GM12878 (cell line): ENCODE measurements around the gene HOTAIR. TPM values are rescaled to one million over a fixed set of nuclear protein-coding genes. Genes with fewer than 3 reads are reported as not detected.

Experiments
- ATAC-seq: fragments of 200-7000 bp; cut with Tn5 transposase; 3 replicates; pipeline ENCODE4 v1.9.1; 2020; ENCODE audit warnings: mild to moderate bottlenecking, moderate library complexity
- BruUV-seq: library from RNA; stranded (reverse); fragments of 400-500 nt; replicated peaks from 2 replicates; lab custom pipeline; 2021; lab: Mats Ljungman, UMichigan
- CTCF ChIA-PET: fragments of 300-600 bp; sonication (Branson Sonifier 250); formaldehyde crosslinking; extraction: SDS; loops from one replicate; lab custom pipeline; 2021; ENCODE audit warnings: inconsistent platforms; lab: Yijun Ruan, JAX
- POLR2A ChIA-PET: fragments of 350-600 bp; formaldehyde crosslinking; extraction: SDS; loops from one replicate; lab custom pipeline; 2021; ENCODE audit warnings: inconsistent platforms; lab: Charles Lee
- RAD21 ChIA-PET: fragments of 300-600 bp; sonication (Branson Sonifier 250); formaldehyde crosslinking; loops from one replicate; lab custom pipeline; 2023; ENCODE audit warnings: antibody characterized with exemption; ENCODE audit not compliant: unreplicated experiment; lab: Charles Lee
- SMC1A ChIA-PET: fragments of 300-600 bp; sonication (Branson Sonifier 250); formaldehyde crosslinking; loops from one replicate; lab custom pipeline; 2023; ENCODE audit not compliant: unreplicated experiment, uncharacterized antibody; lab: Charles Lee
- DNase-seq: peaks from one replicate; pipeline ENCODE4 v3.0.0-alpha.2; 2011; ENCODE audit warnings: low read depth, low spot score
- FAIRE-seq: peaks from 3 replicates; lab custom pipeline; 2011; peaks lifted over from hg19 to GRCh38; lab: Jason Lieb, UNC
- H2AFZ ChIP-seq: 2 replicates; pipeline ENCODE4 v1.6.0; 2011; ENCODE audit warnings: low read depth, low read length, control low read depth; ENCODE audit not compliant: control insufficient read depth
- H3K27ac ChIP-seq: 2 replicates; pipeline ENCODE4 v1.5.1; 2011; ENCODE audit warnings: control low read depth; ENCODE audit not compliant: control insufficient read depth, insufficient read depth
- H3K27me3 ChIP-seq, 2 experiments: replicated peaks in 1 of 2; 2 replicates each; pipeline versions ENCODE4 v1.6.0 to v1.6.1; 2011; ENCODE audit warnings: low read length in 1 of 2; ENCODE audit not compliant: control insufficient read depth in 2 of 2, insufficient read depth in 2 of 2
- H3K36me3 ChIP-seq, 2 experiments: 2 replicates each; pipeline ENCODE4 v1.5.1; 2011; ENCODE audit warnings: low read length in 1 of 2; ENCODE audit not compliant: control insufficient read depth in 2 of 2, insufficient read depth in 2 of 2
- H3K4me1 ChIP-seq: 2 replicates; pipeline ENCODE4 v1.6.1; 2011; ENCODE audit warnings: mild to moderate bottlenecking, low read length, moderate library complexity, mixed read lengths; ENCODE audit not compliant: control insufficient read depth, insufficient read depth
- H3K4me2 ChIP-seq: 2 replicates; pipeline ENCODE4 v1.6.0; 2011; ENCODE audit warnings: control low read depth; ENCODE audit not compliant: control insufficient read depth, insufficient read depth
- H3K4me3 ChIP-seq: fragments of 200-600 bp; sonication (generic); 2 replicates; pipeline ENCODE4 v1.5.1; 2016
- H3K79me2 ChIP-seq: 2 replicates; pipeline ENCODE4 v1.6.0; 2011; ENCODE audit warnings: low read length; ENCODE audit not compliant: control insufficient read depth, insufficient read depth
- H3K9ac ChIP-seq: 2 replicates; pipeline ENCODE4 v1.8.0; 2011; ENCODE audit warnings: low read length, control low read depth, mixed read lengths; ENCODE audit not compliant: control insufficient read depth, insufficient read depth
- H3K9me3 ChIP-seq: replicated peaks from 3 replicates; pipeline ENCODE4 v1.5.1; 2011; ENCODE audit warnings: mild to moderate bottlenecking, low read length; ENCODE audit not compliant: control insufficient read depth, insufficient read depth
- H4K20me1 ChIP-seq: 2 replicates; pipeline ENCODE4 v1.6.0; 2011; ENCODE audit not compliant: control insufficient read depth, insufficient read depth
- IRF4 ChIP-seq: IDR thresholded peaks from 2 replicates; pipeline ENCODE4 v1.6.1; 2011; ENCODE audit warnings: low read depth, low read length
- RAD21 ChIP-seq: IDR thresholded peaks from 2 replicates; pipeline ENCODE4 v1.6.1; 2011; ENCODE audit warnings: mild to moderate bottlenecking, low read depth, low read length, moderate library complexity; ENCODE audit not compliant: insufficient read depth
- SMC3 ChIP-seq: IDR thresholded peaks from 2 replicates; pipeline ENCODE4 v1.6.1; 2011; ENCODE audit warnings: low read length, improper control_type of control experiment, borderline replicate concordance
- SREBF2 ChIP-seq: IDR thresholded peaks from 2 replicates; pipeline ENCODE4 v1.6.1; 2012; ENCODE audit warnings: mild to moderate bottlenecking, low read length
- ZBED1 ChIP-seq: IDR thresholded peaks from 2 replicates; pipeline ENCODE4 v1.6.1; 2016; ENCODE audit warnings: borderline replicate concordance
- ZSCAN29 ChIP-seq: fragments of 450-650 bp; IDR thresholded peaks from 2 replicates; pipeline ENCODE4 v1.6.1; 2017; ENCODE audit warnings: mild to moderate bottlenecking, moderate library complexity
- WGBS: methylation state at CpG from one replicate; pipeline ENCODE4 v1.1.6; 2016; ENCODE audit warnings: low lambda C conversion rate; ENCODE audit not compliant: insufficient replicate concordance, insufficient coverage; ENCODE audit errors: missing lambda C conversion rate; 5-methylcytosine and 5-hydroxymethylcytosine counted together
- in situ Hi-C: fragments of 300-500 bp; cut with MboI; formaldehyde crosslinking; loops from 9 replicates; pipeline ENCODE4 v1.14.3; 2018; ENCODE audit warnings: mixed read lengths
- intact Hi-C: fragments of 100-400 bp; cut with micrococcal nuclease; formaldehyde crosslinking; loops from one replicate; pipeline ENCODE4 v1.14.2; 2022; ENCODE audit not compliant: unreplicated experiment
- polyA plus RNA-seq, 11 experiments: library from polyadenylated mRNA; depleted of rRNA in 4 of 11; unstranded in 6 of 11; stranded (reverse) in 5 of 11; fragments of >200 nt; fragmentation: Nextera tagmentation in 4 of 11; fragmentation: Illumina TruSeq in 1 of 11; extraction: Ambion mirVana in 4 of 11; extraction: Trizol in 1 of 11; gene quantifications; 1 replicate in 1 of 11; 2 replicates in 10 of 11; pipeline versions ENCODE4 v1.2.1 to v1.2.3, GENCODE V29; 2011 to 2016; ENCODE audit warnings: inconsistent platforms in 2 of 11, missing spikeins in 2 of 11, low read depth in 1 of 11
- total RNA-seq, 4 experiments: library from RNA; depleted of rRNA in 3 of 4; stranded (reverse); fragments of >200 nt in 3 of 4; fragmentation: Illumina TruSeq in 1 of 4; extraction: Trizol in 1 of 4; gene quantifications; 2 replicates each; pipeline versions ENCODE4 v1.2.1 to v1.2.3, GENCODE V29; 2013 to 2021
- TF ChIP-seq, protein P1 (sequence below), 3 experiments: IDR thresholded peaks in 2 of 3; conservative IDR thresholded peaks in 1 of 3; 2 replicates each; pipeline ENCODE4 v1.5.1; 2011; ENCODE audit warnings: low read depth in 3 of 3, low read length in 3 of 3, mild to moderate bottlenecking in 3 of 3, control low read depth in 2 of 3, moderate library complexity in 2 of 3, inconsistent platforms in 1 of 3, mixed read lengths in 1 of 3; ENCODE audit not compliant: control insufficient read depth in 2 of 3, insufficient read depth in 1 of 3; ENCODE audit errors: extremely low read depth in 1 of 3

The HOTAIR gene
- total and polyA plus RNA-seq, 10 of the 15 experiments (the other 5 are each of a cell fraction or from before 2014, with no cell fraction given): not detected

DNA sequence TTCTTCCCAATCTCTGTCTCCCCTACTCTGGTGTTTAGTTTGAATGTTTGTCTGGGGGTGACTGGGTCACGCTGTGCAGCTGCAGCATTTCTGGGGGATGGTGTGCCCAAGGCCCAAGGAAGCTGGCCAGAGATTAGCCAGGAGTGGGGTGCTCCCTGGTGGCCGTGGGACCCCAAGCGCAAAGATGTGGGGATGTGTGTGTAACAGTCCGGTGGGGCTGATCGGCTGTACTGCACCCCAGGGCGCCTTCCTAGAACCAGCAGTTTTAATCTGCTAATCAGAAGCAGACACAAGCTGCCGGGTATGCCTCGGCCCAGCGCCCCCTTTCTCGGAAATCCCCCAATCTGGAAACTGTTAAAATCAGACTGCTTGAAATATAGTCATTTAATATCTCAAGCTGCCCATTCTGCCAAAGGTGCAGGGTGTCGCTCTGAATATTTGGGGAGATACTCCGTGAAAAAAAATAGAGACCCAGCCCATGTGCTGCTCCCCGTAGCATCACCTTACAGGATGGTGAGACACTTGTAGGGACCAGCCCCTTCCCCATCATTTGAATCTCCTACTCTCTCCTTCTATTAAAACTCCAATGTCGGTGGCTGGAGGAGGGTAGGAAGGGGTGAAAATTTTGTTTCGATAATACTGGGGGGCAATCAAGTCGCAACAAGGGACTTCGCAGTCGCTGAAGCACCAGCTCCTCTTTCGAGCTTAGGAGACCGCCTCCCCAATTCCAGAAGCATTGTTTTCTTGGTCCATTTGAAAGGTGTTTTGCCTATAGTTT lies 29.5 kb upstream of the HOTAIR start:
- CTCF ChIA-PET: interaction anchor here (1.0 to 6.1 kb wide), 11 partner anchors 13 to 375 kb away, joined by 3 to 105 read pairs (median 6); partner anchors contain the start of genes HOXC10, HOXC5 and SMUG1
- no peak overlapping the region for H3K27ac ChIP-seq
- RAD21 ChIA-PET: interaction anchor here (0.5 to 4.5 kb wide), 6 partner anchors 14 to 210 kb away, joined by 3 to 36 read pairs (median 3); partner anchors contain the start of genes HOXC10 and HOXC5
- H3K4me3 ChIP-seq: no peak overlapping the region
- H3K79me2 ChIP-seq: no peaks in the 10 kb centered on the region
- H3K9ac ChIP-seq: no peak overlapping the region
- POLR2A ChIA-PET: interaction anchor here (0.6 kb wide), 1 partner anchor 283 kb away, joined by 9 read pairs; no protein-coding TSS in a partner anchor
- H3K9me3 ChIP-seq: no peaks in the 10 kb centered on the region
- SMC1A ChIA-PET: interaction anchor here (0.9 to 3.3 kb wide), 9 partner anchors 12 to 224 kb away, joined by 3 to 23 read pairs (median 4); partner anchors contain the start of gene HOXC5
- no TSS peak for BruUV-seq
- no peaks in the 10 kb centered on the region for H4K20me1 ChIP-seq
- H3K4me2 ChIP-seq: no peak overlapping the region
- ATAC-seq (peak; percentile 6; the same call in 1 of the 3 replicates), DNase-seq (no peak), FAIRE-seq (no peak)
- H3K4me1 ChIP-seq: peaks cover 6% of the 10 kb centered on the region
- in situ Hi-C loops (no loop called here), intact Hi-C loops (loop anchor here (10.0 kb wide), 1 partner anchor 371 kb away; no protein-coding TSS in a partner anchor)
- peaks cover 27 to 36% of the 10 kb centered on the region in 2 experiments for H3K27me3 ChIP-seq
- 33% methylated on average over 20 of the region's 20 CpGs for WGBS
- no peak overlapping the region for H2AFZ ChIP-seq
- TF ChIP-seq RAD21 (peak; percentile 36; the same call in 1 of the 2 replicates), ZBED1 (no peak), IRF4 (no peak), SREBF2 (no peak), SMC3 (peak; percentile 43; the same call in 1 of the 2 replicates), ZSCAN29 (no peak)
- TF ChIP-seq, protein P1, sequence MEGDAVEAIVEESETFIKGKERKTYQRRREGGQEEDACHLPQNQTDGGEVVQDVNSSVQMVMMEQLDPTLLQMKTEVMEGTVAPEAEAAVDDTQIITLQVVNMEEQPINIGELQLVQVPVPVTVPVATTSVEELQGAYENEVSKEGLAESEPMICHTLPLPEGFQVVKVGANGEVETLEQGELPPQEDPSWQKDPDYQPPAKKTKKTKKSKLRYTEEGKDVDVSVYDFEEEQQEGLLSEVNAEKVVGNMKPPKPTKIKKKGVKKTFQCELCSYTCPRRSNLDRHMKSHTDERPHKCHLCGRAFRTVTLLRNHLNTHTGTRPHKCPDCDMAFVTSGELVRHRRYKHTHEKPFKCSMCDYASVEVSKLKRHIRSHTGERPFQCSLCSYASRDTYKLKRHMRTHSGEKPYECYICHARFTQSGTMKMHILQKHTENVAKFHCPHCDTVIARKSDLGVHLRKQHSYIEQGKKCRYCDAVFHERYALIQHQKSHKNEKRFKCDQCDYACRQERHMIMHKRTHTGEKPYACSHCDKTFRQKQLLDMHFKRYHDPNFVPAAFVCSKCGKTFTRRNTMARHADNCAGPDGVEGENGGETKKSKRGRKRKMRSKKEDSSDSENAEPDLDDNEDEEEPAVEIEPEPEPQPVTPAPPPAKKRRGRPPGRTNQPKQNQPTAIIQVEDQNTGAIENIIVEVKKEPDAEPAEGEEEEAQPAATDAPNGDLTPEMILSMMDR (IDR thresholded peaks at IDR 0.05 in 2 of 3, conservative IDR thresholded peaks at IDR 0.05 in 1 of 3; ENCODE audit: control insufficient read depth in 2 of 3, extremely low read depth in 1 of 3, insufficient read depth in 1 of 3, low read depth in 3 of 3, low read length in 3 of 3): peak in 2 of 3 experiments; percentile 18 to 31; a peak in 2 of 6 replicates
- H3K36me3 ChIP-seq: no peaks in the 10 kb centered on the region
